IMR-90 (cell line): ENCODE results near the gene CFAP45. TPM values are rescaled to one million over a fixed set of nuclear protein-coding genes. Genes with fewer than 3 reads are reported as not detected.

ENCODE experiments used
- ATAC-seq: fragments of 200-7000 bp; cut with Tn5 transposase; 2 replicates; pipeline ENCODE4 v1.9.1; 2020; ENCODE audit warnings: low read depth, mild to moderate bottlenecking, moderate library complexity
- BruUV-seq: library from RNA; stranded (reverse); fragments of 400-500 nt; replicated peaks from 2 replicates; lab custom pipeline; 2021; lab: Mats Ljungman, UMichigan
- CTCF ChIA-PET: fragments of 300-600 bp; formaldehyde crosslinking; extraction: SDS; loops from one replicate; lab custom pipeline; 2021; ENCODE audit warnings: antibody characterized with exemption; lab: Yijun Ruan, JAX
- POLR2A ChIA-PET: fragments of 300-600 bp; sonication (Branson Sonifier 250); formaldehyde crosslinking; loops from one replicate; lab custom pipeline; 2022; ENCODE audit warnings: antibody characterized with exemption; ENCODE audit not compliant: unreplicated experiment; lab: Charles Lee
- DNase-seq: peaks from one replicate; pipeline ENCODE4 v3.0.0; 2013
- H2AFZ ChIP-seq: replicated peaks from 2 replicates; pipeline ENCODE3; 2013; ENCODE audit warnings: low read length, mild to moderate bottlenecking; ENCODE audit not compliant: poor library complexity
- H2AK5ac ChIP-seq: 2 replicates; pipeline ENCODE4 v1.6.1; 2013; ENCODE audit warnings: low read depth, low read length, inconsistent platforms
- H2AK9ac ChIP-seq: replicated peaks from 2 replicates; pipeline ENCODE3; 2013; ENCODE audit warnings: mild to moderate bottlenecking, low read depth, low read length, moderate library complexity; ENCODE audit not compliant: poor library complexity
- H2BK120ac ChIP-seq: 2 replicates; pipeline ENCODE4 v1.6.1; 2013; ENCODE audit warnings: low read depth, low read length, inconsistent platforms
- H2BK15ac ChIP-seq: 3 replicates; pipeline ENCODE4 v1.6.1; 2013; ENCODE audit warnings: low read depth, low read length, inconsistent platforms
- H2BK20ac ChIP-seq: 2 replicates; pipeline ENCODE4 v1.6.1; 2013; ENCODE audit warnings: low read depth, mild to moderate bottlenecking, inconsistent platforms, low read length, moderate library complexity
- H2BK5ac ChIP-seq: 2 replicates; pipeline ENCODE4 v1.6.1; 2013; ENCODE audit warnings: mild to moderate bottlenecking, low read depth, low read length, inconsistent platforms; ENCODE audit not compliant: poor library complexity, severe bottlenecking
- H3K14ac ChIP-seq: replicated peaks from 2 replicates; pipeline ENCODE4 v1.6.1; 2013; ENCODE audit warnings: low read depth, low read length, inconsistent platforms
- H3K18ac ChIP-seq: 2 replicates; pipeline ENCODE4 v1.6.1; 2013; ENCODE audit warnings: low read depth, low read length, control low read depth
- H3K23ac ChIP-seq: 2 replicates; pipeline ENCODE4 v1.6.1; 2013; ENCODE audit warnings: low read depth, low read length, inconsistent platforms
- H3K27ac ChIP-seq: 2 replicates; pipeline ENCODE4 v1.5.1; 2013; ENCODE audit warnings: mild to moderate bottlenecking, control low read depth, low read length; ENCODE audit not compliant: insufficient read depth
- H3K27me3 ChIP-seq: 2 replicates; pipeline ENCODE4 v1.6.1; 2013; ENCODE audit warnings: low read length; ENCODE audit not compliant: control insufficient read depth, insufficient read depth
- H3K36me3 ChIP-seq: 2 replicates; pipeline ENCODE4 v1.6.1; 2013; ENCODE audit warnings: low read length, mixed read lengths; ENCODE audit not compliant: control insufficient read depth, insufficient read depth
- H3K4ac ChIP-seq: 2 replicates; pipeline ENCODE4 v1.6.1; 2013; ENCODE audit warnings: low read depth, low read length, inconsistent platforms
- H3K4me1 ChIP-seq: 2 replicates; pipeline ENCODE4 v1.6.1; 2013; ENCODE audit warnings: low read length, mixed read lengths; ENCODE audit not compliant: control insufficient read depth, insufficient read depth
- H3K4me2 ChIP-seq: 2 replicates; pipeline ENCODE4 v1.6.1; 2013; ENCODE audit warnings: low read depth, mild to moderate bottlenecking, control low read depth, low read length, moderate library complexity
- H3K4me3 ChIP-seq: 2 replicates; pipeline ENCODE4 v1.5.1; 2013; ENCODE audit warnings: low read depth, mild to moderate bottlenecking, control low read depth, low read length, moderate library complexity; ENCODE audit not compliant: insufficient read depth
- H3K56ac ChIP-seq: 2 replicates; pipeline ENCODE4 v1.6.1; 2013; ENCODE audit warnings: low read length, inconsistent platforms; ENCODE audit not compliant: insufficient read depth; ENCODE audit errors: extremely low read depth
- H3K79me1 ChIP-seq, 2 experiments: 2 replicates each; pipeline ENCODE4 v1.6.1; 2013; ENCODE audit warnings: low read length in 2 of 2, inconsistent platforms in 1 of 2, low read depth in 1 of 2
- H3K9ac ChIP-seq: 2 replicates; pipeline ENCODE4 v1.6.1; 2013; ENCODE audit warnings: low read depth, low read length, control low read depth
- H3K9me1 ChIP-seq: 2 replicates; pipeline ENCODE4 v1.6.1; 2013; ENCODE audit warnings: low read length, inconsistent platforms; ENCODE audit not compliant: insufficient read depth
- H3K9me3 ChIP-seq: 2 replicates; pipeline ENCODE4 v1.6.1; 2013; ENCODE audit warnings: low read length; ENCODE audit not compliant: control insufficient read depth, insufficient read depth
- H4K20me1 ChIP-seq: 2 replicates; pipeline ENCODE4 v1.6.1; 2013; ENCODE audit warnings: low read length, inconsistent platforms; ENCODE audit not compliant: insufficient read depth
- H4K5ac ChIP-seq: 2 replicates; pipeline ENCODE4 v1.6.1; 2013; ENCODE audit warnings: mild to moderate bottlenecking, low read depth, low read length, control low read depth
- H4K8ac ChIP-seq, 2 experiments: 2 replicates each; pipeline ENCODE4 v1.6.1; 2013; ENCODE audit warnings: low read depth in 2 of 2, low read length in 2 of 2, control low read depth in 1 of 2, inconsistent platforms in 1 of 2
- H4K91ac ChIP-seq: 2 replicates; pipeline ENCODE4 v1.6.1; 2013; ENCODE audit warnings: low read depth, low read length, inconsistent platforms; ENCODE audit not compliant: insufficient read depth
- CEBPB ChIP-seq: IDR thresholded peaks from 2 replicates; pipeline ENCODE4 v1.6.1; 2012; ENCODE audit warnings: low read depth, low read length, improper control_type of control experiment
- MAZ ChIP-seq: IDR thresholded peaks from 2 replicates; pipeline ENCODE4 v1.6.1; 2012; ENCODE audit warnings: low read depth, mild to moderate bottlenecking, low read length, improper control_type of control experiment, moderate library complexity, borderline replicate concordance
- MXI1 ChIP-seq: IDR thresholded peaks from 2 replicates; pipeline ENCODE4 v1.6.1; 2012; ENCODE audit warnings: low read depth, mild to moderate bottlenecking, low read length, moderate library complexity, borderline replicate concordance
- NFE2L2 ChIP-seq: fragments of 150-350 bp; IDR thresholded peaks from 2 replicates; pipeline ENCODE4 v1.6.1; 2016; ENCODE audit warnings: low read depth, mild to moderate bottlenecking, low read length
- RAD21 ChIP-seq: IDR thresholded peaks from 2 replicates; pipeline ENCODE4 v1.6.1; 2012; ENCODE audit warnings: low read length, improper control_type of control experiment
- RCOR1 ChIP-seq: IDR thresholded peaks from 2 replicates; pipeline ENCODE4 v1.6.1; 2012; ENCODE audit warnings: mild to moderate bottlenecking, low read length, improper control_type of control experiment; ENCODE audit not compliant: insufficient replicate concordance
- SMC3 ChIP-seq: fragments of 150-350 bp; IDR thresholded peaks from 2 replicates; pipeline ENCODE4 v1.6.1; 2016; ENCODE audit warnings: low read depth, mild to moderate bottlenecking, antibody characterized with exemption, low read length, moderate library complexity
- WGBS, 2 experiments: methylation state at CpG; one replicate each; pipeline versions ENCODE4 v1.1.5 to v1.1.7; 2013; ENCODE audit warnings: missing lambda C conversion rate in 2 of 2; ENCODE audit not compliant: insufficient read length in 1 of 2; ENCODE audit errors: extremely low coverage in 2 of 2; 5-methylcytosine and 5-hydroxymethylcytosine counted together
- dilution Hi-C: fragments of 300-500 bp; cut with HindIII; formaldehyde crosslinking; loops from one replicate; pipeline ENCODE4 v1.14.3; 2018; ENCODE audit warnings: low sequenced_read_pairs; ENCODE audit not compliant: unreplicated experiment
- in situ Hi-C: fragments of 300-500 bp; cut with MboI; formaldehyde crosslinking; loops from 3 replicates; pipeline ENCODE4 v1.14.3; 2019; ENCODE audit warnings: low sequenced_read_pairs, inconsistent platforms, mixed read lengths
- intact Hi-C: fragments of 100-400 bp; cut with micrococcal nuclease; formaldehyde crosslinking; loops from 2 replicates; pipeline ENCODE4 v1.10.0; 2022
- polyA plus RNA-seq, 3 experiments: library from polyadenylated mRNA; depleted of rRNA; stranded (reverse); fragments of >200 nt; gene quantifications; 2 replicates each; pipeline ENCODE4 v1.2.3, GENCODE V29; 2012; ENCODE audit warnings: low replicate concordance in 1 of 3
- total RNA-seq: library from RNA; depleted of rRNA; stranded (reverse); fragments of >200 nt; gene quantifications from 2 replicates; pipeline ENCODE4 v1.2.3, GENCODE V29; 2012
- TF ChIP-seq, protein P1 (sequence below): fragments of 150-350 bp; IDR thresholded peaks from 2 replicates; pipeline ENCODE4 v1.6.1; 2016; ENCODE audit warnings: low read depth, mild to moderate bottlenecking, low read length, moderate library complexity, borderline replicate concordance

Gene CFAP45
- total and polyA plus RNA-seq, 2 of the 4 experiments (the other 2 are of a cell fraction), result 0.51 to 0.72 TPM

DNA sequence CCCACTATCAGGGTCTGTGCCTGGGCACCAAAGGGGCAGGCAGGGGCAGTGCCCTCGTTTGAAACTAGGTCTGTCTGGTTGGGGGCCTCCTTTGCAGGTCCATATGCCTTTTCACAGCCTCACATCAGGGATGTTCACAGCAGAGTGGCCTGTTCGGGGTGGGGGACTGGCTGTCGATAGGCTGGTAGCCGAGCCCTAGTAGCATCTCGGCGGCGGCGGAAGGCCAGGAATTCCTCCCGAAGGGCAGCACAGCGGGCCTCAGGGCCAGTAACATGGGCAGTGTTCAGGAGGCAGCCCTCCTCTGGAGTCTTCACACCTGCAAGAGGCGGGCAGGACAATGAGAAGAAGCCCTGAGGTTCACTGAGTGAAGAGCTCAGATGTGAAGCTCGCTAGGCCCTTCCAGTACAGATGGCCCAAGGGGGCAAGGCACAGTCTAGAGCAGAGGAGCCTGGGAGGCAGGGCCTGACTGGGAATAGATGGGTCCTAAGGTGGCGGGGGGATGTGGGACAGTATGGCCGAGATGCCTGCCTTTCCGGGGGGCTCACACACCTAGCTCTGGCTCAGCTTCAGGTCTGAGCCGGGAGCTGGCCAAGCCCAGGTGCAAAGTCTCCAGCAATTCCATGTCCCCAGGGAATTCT is 27.4 kb upstream of the CFAP45 start:
- CTCF ChIA-PET, result interaction anchor here (0.6 to 1.4 kb wide), 2 partner anchors 80 to 131 kb away, joined by 4 to 7 read pairs; no protein-coding TSS in a partner anchor
- Histone ChIP-seq H3K4ac (no peak overlapping the region), H4K8ac (no peak overlapping the region), H3K9ac (no peak overlapping the region), H4K20me1 (peaks cover 17% of the 10 kb centered on the region), H2AK5ac (no peak overlapping the region), H2BK120ac (no peak overlapping the region), H3K4me2 (no peak overlapping the region), H3K4me3 (no peak overlapping the region), H3K56ac (no peak overlapping the region), H2BK20ac (no peak overlapping the region), H4K5ac (no peak overlapping the region), H3K79me1 (peaks cover 0 to 19% of the 10 kb centered on the region in 2 experiments; a peak in 2 of 4 replicates), H3K27ac (no peak overlapping the region), H2AFZ (no peak overlapping the region), H3K9me1 (0 out of 2 replicates have a peak, but pooled peaks cover 3% of the 10 kb centered on the region), H2BK5ac (no peak overlapping the region), H2AK9ac (no peak overlapping the region), H3K4me1 (peaks cover 7% of the 10 kb centered on the region), H3K23ac (no peak overlapping the region), H3K9me3 (no peaks in the 10 kb centered on the region), H3K36me3 (no peaks in the 10 kb centered on the region), H3K18ac (no peak overlapping the region), H4K91ac (no peak overlapping the region), H2BK15ac (no peak overlapping the region), H3K14ac (no peak overlapping the region), H3K27me3 (no peaks in the 10 kb centered on the region; the same call in 1 of the 2 replicates)
- TF ChIP-seq RCOR1, result no peak
- TF ChIP-seq MXI1, result no peak
- TF ChIP-seq NFE2L2, result no peak
- no peak for TF ChIP-seq MAZ
- TF ChIP-seq, protein P1, sequence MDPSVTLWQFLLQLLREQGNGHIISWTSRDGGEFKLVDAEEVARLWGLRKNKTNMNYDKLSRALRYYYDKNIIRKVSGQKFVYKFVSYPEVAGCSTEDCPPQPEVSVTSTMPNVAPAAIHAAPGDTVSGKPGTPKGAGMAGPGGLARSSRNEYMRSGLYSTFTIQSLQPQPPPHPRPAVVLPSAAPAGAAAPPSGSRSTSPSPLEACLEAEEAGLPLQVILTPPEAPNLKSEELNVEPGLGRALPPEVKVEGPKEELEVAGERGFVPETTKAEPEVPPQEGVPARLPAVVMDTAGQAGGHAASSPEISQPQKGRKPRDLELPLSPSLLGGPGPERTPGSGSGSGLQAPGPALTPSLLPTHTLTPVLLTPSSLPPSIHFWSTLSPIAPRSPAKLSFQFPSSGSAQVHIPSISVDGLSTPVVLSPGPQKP, result no peak
- TF ChIP-seq SMC3, result no peak
- no peak for TF ChIP-seq RAD21
- TF ChIP-seq CEBPB, result no peak
- dilution Hi-C loops (no loop called here), in situ Hi-C loops (no loop called here), intact Hi-C loops (loop anchor here (10.0 kb wide), 1 partner anchor 287 kb away; no protein-coding TSS in a partner anchor)
- BruUV-seq, result no TSS peak
- DNase-seq, result no peak
- WGBS, 2 experiments, result 88% methylated on average over 9 of the region's 16 CpGs; no CpG with 5 or more reads in 1 of the 2 experiments
- ATAC-seq, result no peak
- POLR2A ChIA-PET, result no interaction called here
